IMR-90 (cell line): ENCODE data around the gene FANCG.

Experiments used
- MAZ ChIP-seq: IDR thresholded peaks from 2 replicates; pipeline ENCODE4 v1.6.1; 2012; ENCODE audit warnings: low read depth, mild to moderate bottlenecking, low read length, improper control_type of control experiment, moderate library complexity, borderline replicate concordance
- POLR2A ChIP-seq: IDR thresholded peaks from 2 replicates; pipeline ENCODE4 v1.6.1; 2012; ENCODE audit warnings: mild to moderate bottlenecking, low read depth, low read length
- TF ChIP-seq, protein P1 (sequence below): conservative IDR thresholded peaks from 2 replicates; pipeline ENCODE4 v1.5.1; 2012; ENCODE audit warnings: mild to moderate bottlenecking, low read depth, low read length, improper control_type of control experiment

DNA sequence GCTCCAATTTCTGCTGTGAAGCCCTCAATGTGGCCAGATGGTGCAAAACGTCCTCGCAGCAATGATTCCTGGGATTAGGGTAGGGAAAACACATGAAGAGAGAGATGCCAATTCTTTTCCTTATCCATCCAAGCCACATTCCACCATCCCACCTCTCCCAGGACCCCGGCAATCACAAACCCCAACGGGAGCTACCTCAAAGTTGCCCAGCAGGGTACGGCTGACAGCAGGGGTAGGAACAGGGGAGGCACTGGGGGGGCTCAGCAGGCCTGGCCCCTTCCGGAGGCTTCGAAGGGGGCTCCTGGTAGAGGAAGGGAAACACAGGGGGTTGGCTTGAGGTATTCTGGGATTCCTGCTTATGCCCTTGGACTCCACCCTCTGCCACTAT lies 26.6 kb upstream of the FANCG start:
- TF ChIP-seq, protein P1, sequence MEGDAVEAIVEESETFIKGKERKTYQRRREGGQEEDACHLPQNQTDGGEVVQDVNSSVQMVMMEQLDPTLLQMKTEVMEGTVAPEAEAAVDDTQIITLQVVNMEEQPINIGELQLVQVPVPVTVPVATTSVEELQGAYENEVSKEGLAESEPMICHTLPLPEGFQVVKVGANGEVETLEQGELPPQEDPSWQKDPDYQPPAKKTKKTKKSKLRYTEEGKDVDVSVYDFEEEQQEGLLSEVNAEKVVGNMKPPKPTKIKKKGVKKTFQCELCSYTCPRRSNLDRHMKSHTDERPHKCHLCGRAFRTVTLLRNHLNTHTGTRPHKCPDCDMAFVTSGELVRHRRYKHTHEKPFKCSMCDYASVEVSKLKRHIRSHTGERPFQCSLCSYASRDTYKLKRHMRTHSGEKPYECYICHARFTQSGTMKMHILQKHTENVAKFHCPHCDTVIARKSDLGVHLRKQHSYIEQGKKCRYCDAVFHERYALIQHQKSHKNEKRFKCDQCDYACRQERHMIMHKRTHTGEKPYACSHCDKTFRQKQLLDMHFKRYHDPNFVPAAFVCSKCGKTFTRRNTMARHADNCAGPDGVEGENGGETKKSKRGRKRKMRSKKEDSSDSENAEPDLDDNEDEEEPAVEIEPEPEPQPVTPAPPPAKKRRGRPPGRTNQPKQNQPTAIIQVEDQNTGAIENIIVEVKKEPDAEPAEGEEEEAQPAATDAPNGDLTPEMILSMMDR: no peak
- TF ChIP-seq MAZ (no peak), POLR2A (no peak)
